T follicular helper cell (primary cell): ENCODE measurements around the gene IRX5.

Experiments used
- DNase-seq: peaks from one replicate; pipeline ENCODE4 v3.0.0-alpha.2; 2020; ENCODE audit warnings: low read depth

Gene IRX5

GRCh38 chr16:54952195-54952594 lies 21.5 kb downstream of the IRX5 start:
- DNase-seq = no peak

- DNase-seq = no peak
These were observed 22.8 kb downstream of the IRX5 start for GRCh38 chr16:54953461-54953860.

GRCh38 chr16:54954220-54954619 lies 23.6 kb downstream of the IRX5 start:
- DNase-seq = no peak

- DNase-seq = no peak
These were observed 25.1 kb downstream of the IRX5 start for GRCh38 chr16:54955757-54956156.

GRCh38 chr16:54957403-54958166 lies 26.9 kb downstream of the IRX5 start:
- no peak for DNase-seq

- no peak for DNase-seq
These were observed 31.4 kb downstream of the IRX5 start for GRCh38 chr16:54962045-54962444.

GRCh38 chr16:54964239-54964638 lies 33.6 kb downstream of the IRX5 start:
- DNase-seq = no peak

- no peak for DNase-seq
These were observed 34.8 kb downstream of the IRX5 start for GRCh38 chr16:54965464-54965863.

GRCh38 chr16:54968011-54968410 lies 37.3 kb downstream of the IRX5 start:
- DNase-seq = no peak

GRCh38 chr16:54968784-54969183 lies 38.1 kb downstream of the IRX5 start:
- no peak for DNase-seq

- DNase-seq = no peak
These were observed 39.4 kb downstream of the IRX5 start for GRCh38 chr16:54970016-54970415.

- no peak for DNase-seq
These were observed 43.7 kb downstream of the IRX5 start for GRCh38 chr16:54974367-54974766.

- DNase-seq = no peak
These were observed 46.1 kb downstream of the IRX5 start for GRCh38 chr16:54976651-54977200.

- DNase-seq = no peak
These were observed 46.5 kb downstream of the IRX5 start for GRCh38 chr16:54977211-54977610.

GRCh38 chr16:54980821-54981220 lies 50.2 kb downstream of the IRX5 start:
- DNase-seq = no peak
